MM.1S (cell line): ENCODE data around the gene ACAP1.

Experiments used
- DNase-seq: peaks from one replicate; pipeline ENCODE4 v3.0.0-alpha.2; 2015
- H2AFZ ChIP-seq: fragments of 300-600 bp; sonication (generic); 2 replicates; pipeline ENCODE4 v1.6.0; 2016; ENCODE audit warnings: antibody characterized with exemption, low read length
- H3F3A ChIP-seq: fragments of 300-600 bp; sonication (generic); 2 replicates; pipeline ENCODE4 v1.6.1; 2016; ENCODE audit warnings: mild to moderate bottlenecking, antibody characterized with exemption, low read length, moderate library complexity, mixed read lengths; ENCODE audit not compliant: insufficient read depth
- H3K27ac ChIP-seq: fragments of 300-600 bp; sonication (generic); 2 replicates; pipeline ENCODE4 v1.5.1; 2016; ENCODE audit warnings: mild to moderate bottlenecking, low read length
- H3K27me3 ChIP-seq: fragments of 300-600 bp; sonication (generic); replicated peaks from 2 replicates; pipeline ENCODE4 v1.6.0; 2016; ENCODE audit warnings: low read length; ENCODE audit not compliant: insufficient read depth
- H3K36me3 ChIP-seq: fragments of 300-600 bp; sonication (generic); replicated peaks from 2 replicates; pipeline ENCODE4 v1.6.1; 2016; ENCODE audit warnings: mild to moderate bottlenecking, low read length, mixed read lengths; ENCODE audit not compliant: insufficient read depth
- H3K4me1 ChIP-seq: fragments of 300-600 bp; sonication (generic); 2 replicates; pipeline ENCODE4 v1.6.1; 2016; ENCODE audit warnings: low read length, mixed read lengths
- H3K4me2 ChIP-seq: fragments of 300-600 bp; sonication (generic); 2 replicates; pipeline ENCODE4 v1.6.0; 2016; ENCODE audit warnings: low read depth, low read length
- H3K4me3 ChIP-seq: fragments of 300-600 bp; sonication (generic); 2 replicates; pipeline ENCODE4 v1.5.1; 2016; ENCODE audit warnings: low read length, mixed read lengths
- H3K79me2 ChIP-seq: fragments of 300-600 bp; sonication (generic); 2 replicates; pipeline ENCODE4 v1.6.1; 2016; ENCODE audit warnings: mixed run types, low read length, mixed read lengths
- H3K9ac ChIP-seq: fragments of 300-600 bp; sonication (generic); 2 replicates; pipeline ENCODE4 v1.6.1; 2016; ENCODE audit warnings: low read length, mixed read lengths
- H3K9me2 ChIP-seq: fragments of 300-600 bp; sonication (generic); replicated peaks from 2 replicates; pipeline ENCODE4 v1.6.1; 2016; ENCODE audit warnings: mild to moderate bottlenecking, low read length, mixed read lengths; ENCODE audit not compliant: insufficient read depth
- H3K9me3 ChIP-seq: fragments of 300-600 bp; sonication (generic); replicated peaks from 2 replicates; pipeline ENCODE4 v1.6.1; 2016; ENCODE audit warnings: mild to moderate bottlenecking, low read length, mixed read lengths; ENCODE audit not compliant: insufficient read depth
- H4K20me1 ChIP-seq: fragments of 300-600 bp; sonication (generic); 2 replicates; pipeline ENCODE4 v1.6.1; 2016; ENCODE audit warnings: mild to moderate bottlenecking, low read length, moderate library complexity, mixed read lengths; ENCODE audit not compliant: insufficient read depth
- EZH2 ChIP-seq: fragments of 300-600 bp; sonication (generic); optimal IDR thresholded peaks from 2 replicates; pipeline ENCODE3; 2017; ENCODE audit warnings: low read depth, mild to moderate bottlenecking, antibody characterized with exemption, low read length, mixed read lengths
- EZH2phosphoT487 ChIP-seq: fragments of 300-600 bp; sonication (generic); IDR thresholded peaks from 2 replicates; pipeline ENCODE4 v1.6.1; 2018; ENCODE audit warnings: antibody characterized with exemption, low read length
- TF ChIP-seq, protein P1 (sequence below): fragments of 300-600 bp; sonication (generic); IDR thresholded peaks from 2 replicates; pipeline ENCODE4 v1.5.1; 2016; ENCODE audit warnings: antibody characterized with exemption, low read length, mixed read lengths

The ACAP1 gene

DNA sequence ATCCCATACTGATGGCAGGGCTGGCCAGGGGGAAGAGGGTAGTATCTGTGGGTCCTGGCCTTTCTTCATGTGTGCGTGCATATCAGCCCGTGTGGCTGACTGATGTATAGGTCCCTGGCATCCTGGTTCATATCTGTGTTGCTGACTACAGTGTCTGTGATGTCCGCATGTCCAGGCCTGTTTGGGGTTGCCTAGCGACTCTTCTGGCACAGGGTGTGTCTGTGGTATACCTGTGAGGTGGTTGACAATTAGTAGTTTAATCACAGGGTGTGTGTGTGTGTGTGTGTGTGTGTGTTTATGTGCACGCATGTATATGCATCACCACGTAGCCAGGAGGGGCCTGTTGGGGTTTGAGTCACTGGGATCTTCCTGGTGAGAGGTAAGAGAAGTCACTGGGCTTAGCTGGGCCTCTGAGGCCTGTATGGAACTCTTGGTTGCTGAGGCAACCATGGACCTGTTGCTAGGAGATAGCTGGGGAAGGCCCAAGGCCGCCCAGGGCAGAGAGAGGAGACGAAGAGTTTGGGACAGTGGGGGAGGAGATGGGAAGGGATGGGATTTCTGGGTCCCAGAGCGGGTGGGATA, 18.0 kb downstream of the ACAP1 start:
- TF ChIP-seq EZH2 (no peak), EZH2phosphoT487 (no peak)
- TF ChIP-seq, protein P1, sequence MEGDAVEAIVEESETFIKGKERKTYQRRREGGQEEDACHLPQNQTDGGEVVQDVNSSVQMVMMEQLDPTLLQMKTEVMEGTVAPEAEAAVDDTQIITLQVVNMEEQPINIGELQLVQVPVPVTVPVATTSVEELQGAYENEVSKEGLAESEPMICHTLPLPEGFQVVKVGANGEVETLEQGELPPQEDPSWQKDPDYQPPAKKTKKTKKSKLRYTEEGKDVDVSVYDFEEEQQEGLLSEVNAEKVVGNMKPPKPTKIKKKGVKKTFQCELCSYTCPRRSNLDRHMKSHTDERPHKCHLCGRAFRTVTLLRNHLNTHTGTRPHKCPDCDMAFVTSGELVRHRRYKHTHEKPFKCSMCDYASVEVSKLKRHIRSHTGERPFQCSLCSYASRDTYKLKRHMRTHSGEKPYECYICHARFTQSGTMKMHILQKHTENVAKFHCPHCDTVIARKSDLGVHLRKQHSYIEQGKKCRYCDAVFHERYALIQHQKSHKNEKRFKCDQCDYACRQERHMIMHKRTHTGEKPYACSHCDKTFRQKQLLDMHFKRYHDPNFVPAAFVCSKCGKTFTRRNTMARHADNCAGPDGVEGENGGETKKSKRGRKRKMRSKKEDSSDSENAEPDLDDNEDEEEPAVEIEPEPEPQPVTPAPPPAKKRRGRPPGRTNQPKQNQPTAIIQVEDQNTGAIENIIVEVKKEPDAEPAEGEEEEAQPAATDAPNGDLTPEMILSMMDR: no peak
- Histone ChIP-seq H3F3A (0 out of 2 replicates have a peak, but pooled peaks cover 6% of the 10 kb centered on the region), H4K20me1 (no peaks in the 10 kb centered on the region), H3K4me3 (no peak overlapping the region), H3K79me2 (no peaks in the 10 kb centered on the region), H3K9me2 (no peaks in the 10 kb centered on the region), H3K4me1 (peaks cover 5% of the 10 kb centered on the region; the same call in 1 of the 2 replicates), H3K27me3 (peaks cover 7% of the 10 kb centered on the region; the same call in 1 of the 2 replicates), H3K9ac (no peak overlapping the region), H3K9me3 (no peaks in the 10 kb centered on the region), H2AFZ (no peak overlapping the region), H3K4me2 (no peak overlapping the region), H3K36me3 (no peaks in the 10 kb centered on the region), H3K27ac (no peak overlapping the region)
- no peak for DNase-seq

DNA sequence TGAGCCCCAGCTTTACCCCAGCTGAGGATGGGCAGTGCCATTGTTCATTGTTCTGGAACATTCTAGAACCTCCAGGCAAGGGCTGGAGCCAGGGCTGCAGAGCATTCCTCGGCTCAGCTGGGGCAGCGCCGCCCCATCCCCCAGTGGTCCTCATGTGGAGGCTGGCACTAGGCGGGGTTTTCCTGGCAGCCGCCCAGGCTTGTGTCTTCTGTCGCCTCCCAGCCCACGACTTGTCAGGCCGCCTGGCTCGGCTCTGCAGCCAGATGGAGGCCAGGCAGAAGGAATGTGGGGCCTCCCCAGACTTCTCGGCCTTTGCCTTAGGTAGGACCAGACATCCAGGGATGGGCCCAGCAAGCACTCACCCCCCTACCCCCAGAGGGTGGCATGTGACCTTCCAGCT, 18.7 kb downstream of the ACAP1 start, which contains the start of gene TMEM95:
Gene TMEM95, plus strand, starts transcription at position 104 of the 400 bp plus-strand sequence. Its CDS starts 49 bp downstream, at position 153.
- Histone ChIP-seq H4K20me1 (no peaks in the 10 kb centered on the region), H3K79me2 (no peaks in the 10 kb centered on the region), H3K36me3 (no peaks in the 10 kb centered on the region), H3F3A (0 out of 2 replicates have a peak, but pooled peaks cover 6% of the 10 kb centered on the region), H3K9ac (no peak within 1 kb of the TSS), H3K9me2 (no peaks in the 10 kb centered on the region), H3K27ac (no peak within 1 kb of the TSS), H3K4me1 (peaks cover 5% of the 10 kb centered on the region; the same call in 1 of the 2 replicates), H3K4me3 (no peak within 1 kb of the TSS), H3K27me3 (peaks cover 7% of the 10 kb centered on the region; the same call in 1 of the 2 replicates), H3K4me2 (no peak within 1 kb of the TSS), H3K9me3 (no peaks in the 10 kb centered on the region), H2AFZ (no peak within 1 kb of the TSS)
- DNase-seq: no peak
- no peak for TF ChIP-seq EZH2
- TF ChIP-seq, protein P1: no peak
- TF ChIP-seq EZH2phosphoT487: no peak

DNA sequence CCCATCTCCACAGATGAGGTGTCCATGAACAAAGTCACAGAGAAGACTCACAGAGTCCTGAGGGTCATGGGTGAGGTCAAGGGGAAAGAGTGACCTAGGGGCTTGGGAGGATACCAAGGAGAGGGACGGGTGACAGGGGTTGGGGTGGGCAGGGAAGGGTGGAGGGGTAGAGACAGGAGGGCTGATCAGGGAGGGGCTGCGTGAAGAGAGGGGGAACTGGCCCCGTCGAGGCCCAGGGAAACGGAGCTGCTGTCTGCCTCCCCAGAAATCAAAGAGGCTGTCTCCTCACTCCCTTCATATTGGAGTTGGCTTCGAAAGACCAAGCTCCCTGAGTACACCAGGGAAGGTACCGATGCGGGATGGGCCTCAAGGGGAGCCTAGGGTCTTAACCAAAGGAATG, 19.2 kb downstream of the ACAP1 start:
- TF ChIP-seq EZH2phosphoT487: no peak
- TF ChIP-seq, protein P1: no peak
- no peak for TF ChIP-seq EZH2
- H3K27ac ChIP-seq: no peak overlapping the region
- no peak overlapping the region for H2AFZ ChIP-seq
- H3F3A ChIP-seq: 0 out of 2 replicates have a peak, but pooled peaks cover 6% of the 10 kb centered on the region
- peaks cover 7% of the 10 kb centered on the region; the same call in 1 of the 2 replicates for H3K27me3 ChIP-seq
- no peaks in the 10 kb centered on the region for H3K9me2 ChIP-seq
- no peak overlapping the region for H3K4me3 ChIP-seq
- H3K36me3 ChIP-seq: no peaks in the 10 kb centered on the region
- no peaks in the 10 kb centered on the region for H3K9me3 ChIP-seq
- no peaks in the 10 kb centered on the region for H3K79me2 ChIP-seq
- no peak overlapping the region for H3K9ac ChIP-seq
- H3K4me2 ChIP-seq: no peak overlapping the region
- peaks cover 5% of the 10 kb centered on the region; the same call in 1 of the 2 replicates for H3K4me1 ChIP-seq
- DNase-seq: no peak
- no peaks in the 10 kb centered on the region for H4K20me1 ChIP-seq
